Measurements from ENCODE around the gene CLIC5. TPM values are rescaled to one million over a fixed set of nuclear protein-coding genes. Genes with fewer than 3 reads are reported as not detected.

Gene CLIC5
- total RNA-seq, 1 donor from 2014 or later = not detected

DNA sequence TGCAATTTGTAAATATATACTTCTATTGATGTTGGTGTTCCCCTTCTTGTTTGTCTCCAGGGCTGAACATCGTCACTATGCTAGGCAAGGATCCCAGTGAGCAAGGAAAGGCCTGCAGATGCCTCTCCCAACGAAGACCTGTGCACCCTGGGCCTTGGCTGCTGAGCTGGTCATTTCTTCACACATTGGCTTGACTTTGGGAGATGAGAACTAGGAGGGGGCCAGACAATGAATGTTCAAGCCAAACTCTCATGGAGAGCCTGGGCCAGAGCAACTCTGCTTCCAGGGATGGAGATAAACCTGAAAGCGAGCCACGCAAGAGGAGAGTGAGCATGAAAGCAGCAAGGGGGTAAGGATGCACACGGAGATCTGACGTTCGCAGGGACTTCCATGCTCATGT lies 104.0 kb downstream of the CLIC5 start:
- Mint-ChIP-seq H3K4me3 (ENCODE audit: unreplicated experiment) (no peak overlapping the region), H3K27ac (ENCODE audit: unreplicated experiment) (no peak overlapping the region)

DNA sequence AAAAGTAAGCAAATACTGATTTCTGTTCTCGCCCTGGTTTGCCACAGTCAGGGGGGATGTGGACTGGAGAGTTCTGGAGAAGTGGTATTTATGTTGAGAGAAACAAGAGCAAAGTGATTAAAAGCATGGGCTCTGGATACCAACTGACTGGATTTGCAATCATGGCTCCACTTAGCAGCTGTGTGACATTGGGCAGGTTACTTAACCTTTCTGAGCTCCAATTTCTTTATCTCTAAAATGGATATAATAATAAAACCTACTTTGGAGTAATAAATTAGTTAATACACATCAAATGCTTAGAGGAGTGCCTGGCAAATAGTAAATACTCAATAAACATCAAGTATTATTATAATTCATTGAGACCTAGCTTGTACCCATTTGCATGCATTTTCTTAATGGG lies 111.7 kb downstream of the CLIC5 start:
- Mint-ChIP-seq H3K9me3 (ENCODE audit: unreplicated experiment) (peaks cover 11% of the 10 kb centered on the region), H3K27me3 (ENCODE audit: unreplicated experiment) (peaks cover 43% of the 10 kb centered on the region), H3K4me3 (ENCODE audit: unreplicated experiment) (no peak overlapping the region), H3K36me3 (ENCODE audit: unreplicated experiment) (peaks cover 3% of the 10 kb centered on the region), H3K27ac (ENCODE audit: unreplicated experiment) (no peak overlapping the region), H3K4me1 (ENCODE audit: unreplicated experiment) (peaks cover 10% of the 10 kb centered on the region)
- TF ChIP-seq, protein P1, sequence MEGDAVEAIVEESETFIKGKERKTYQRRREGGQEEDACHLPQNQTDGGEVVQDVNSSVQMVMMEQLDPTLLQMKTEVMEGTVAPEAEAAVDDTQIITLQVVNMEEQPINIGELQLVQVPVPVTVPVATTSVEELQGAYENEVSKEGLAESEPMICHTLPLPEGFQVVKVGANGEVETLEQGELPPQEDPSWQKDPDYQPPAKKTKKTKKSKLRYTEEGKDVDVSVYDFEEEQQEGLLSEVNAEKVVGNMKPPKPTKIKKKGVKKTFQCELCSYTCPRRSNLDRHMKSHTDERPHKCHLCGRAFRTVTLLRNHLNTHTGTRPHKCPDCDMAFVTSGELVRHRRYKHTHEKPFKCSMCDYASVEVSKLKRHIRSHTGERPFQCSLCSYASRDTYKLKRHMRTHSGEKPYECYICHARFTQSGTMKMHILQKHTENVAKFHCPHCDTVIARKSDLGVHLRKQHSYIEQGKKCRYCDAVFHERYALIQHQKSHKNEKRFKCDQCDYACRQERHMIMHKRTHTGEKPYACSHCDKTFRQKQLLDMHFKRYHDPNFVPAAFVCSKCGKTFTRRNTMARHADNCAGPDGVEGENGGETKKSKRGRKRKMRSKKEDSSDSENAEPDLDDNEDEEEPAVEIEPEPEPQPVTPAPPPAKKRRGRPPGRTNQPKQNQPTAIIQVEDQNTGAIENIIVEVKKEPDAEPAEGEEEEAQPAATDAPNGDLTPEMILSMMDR (IDR thresholded peaks at IDR 0.05) = no peak
- no peak for DNase-seq (ENCODE audit: extremely low spot score, unreplicated experiment)

More for the DNA sequence above, 104.0 kb downstream of the CLIC5 start:
- DNase-seq (ENCODE audit: extremely low spot score, unreplicated experiment) = no peak
- Mint-ChIP-seq H3K36me3 (ENCODE audit: unreplicated experiment) (peaks cover 4% of the 10 kb centered on the region), H3K9me3 (ENCODE audit: unreplicated experiment) (peaks cover 21% of the 10 kb centered on the region), H3K4me1 (ENCODE audit: unreplicated experiment) (no peaks in the 10 kb centered on the region), H3K27me3 (ENCODE audit: unreplicated experiment) (peaks cover 45% of the 10 kb centered on the region)
- TF ChIP-seq, protein P1 (IDR thresholded peaks at IDR 0.05) = no peak

DNA sequence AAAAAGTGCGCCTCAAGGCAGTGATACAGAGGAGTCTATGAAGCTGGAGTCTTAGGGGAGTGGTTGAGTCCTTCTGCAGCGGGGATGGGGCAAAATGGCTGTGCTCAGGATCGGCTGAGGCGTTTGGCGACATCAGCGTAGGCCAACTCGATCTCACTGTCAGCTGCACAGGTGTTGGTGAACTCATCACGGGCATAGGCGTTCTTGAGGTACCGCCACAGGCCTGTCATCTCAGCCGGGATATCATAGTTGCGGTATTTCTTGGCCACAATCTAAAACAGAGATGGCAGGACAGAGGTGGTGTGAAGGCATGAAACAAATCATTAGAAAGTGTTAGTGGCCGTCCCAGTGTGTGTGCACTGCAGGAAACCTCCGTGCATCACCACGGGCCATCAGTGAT lies 112.7 kb downstream of the CLIC5 start:
- Mint-ChIP-seq H3K9me3 (ENCODE audit: unreplicated experiment) (peaks cover 2% of the 10 kb centered on the region), H3K27me3 (ENCODE audit: unreplicated experiment) (peaks cover 37% of the 10 kb centered on the region), H3K4me1 (ENCODE audit: unreplicated experiment) (peaks cover 10% of the 10 kb centered on the region), H3K27ac (ENCODE audit: unreplicated experiment) (no peak overlapping the region), H3K36me3 (ENCODE audit: unreplicated experiment) (peaks cover 3% of the 10 kb centered on the region), H3K4me3 (ENCODE audit: unreplicated experiment) (no peak overlapping the region)
- no peak for DNase-seq (ENCODE audit: extremely low spot score, unreplicated experiment)
- TF ChIP-seq, protein P1 (IDR thresholded peaks at IDR 0.05) = no peak

DNA sequence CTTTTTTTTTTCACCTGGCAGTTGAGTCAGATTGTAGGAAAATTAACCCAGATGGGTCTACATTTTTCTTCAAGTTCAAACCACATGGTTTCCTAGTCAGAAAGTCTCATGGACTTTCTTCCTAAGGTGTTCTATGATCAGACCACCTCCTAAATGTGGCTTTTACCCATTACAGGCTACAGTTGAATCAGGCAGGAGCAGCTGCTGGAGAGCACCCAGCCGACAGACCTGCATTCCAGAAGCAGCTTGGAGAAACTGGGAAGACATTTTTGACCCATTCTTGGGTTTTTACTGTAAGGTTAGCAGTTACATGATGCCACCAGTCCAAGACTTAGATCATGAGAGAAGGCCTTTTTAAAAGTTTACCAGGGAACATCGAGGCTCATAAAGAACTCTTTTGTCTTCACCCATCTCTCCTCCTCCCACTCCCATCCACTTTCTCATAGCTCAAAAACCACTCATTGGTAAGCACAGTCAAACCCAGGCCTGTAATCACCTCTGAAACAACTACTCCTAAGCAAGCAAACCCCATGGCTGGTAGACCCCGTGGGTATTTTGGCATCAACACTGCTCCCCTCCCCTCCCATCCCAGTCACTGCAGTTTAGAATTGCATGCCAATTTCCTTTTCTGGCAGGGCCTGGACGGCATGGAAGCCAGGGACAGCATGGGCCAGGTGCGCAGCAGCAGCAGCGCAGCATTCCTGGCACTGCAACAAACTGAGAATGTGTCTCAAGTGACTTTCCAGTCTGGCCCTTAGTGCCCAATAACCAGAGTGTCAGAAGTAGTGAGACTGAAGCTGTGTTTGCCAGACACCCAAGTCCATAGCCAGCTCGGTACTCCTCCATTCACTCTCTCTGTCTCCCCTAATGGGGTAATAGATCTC lies 113.7 kb downstream of the CLIC5 start:
- Mint-ChIP-seq H3K4me3 (ENCODE audit: unreplicated experiment) (no peak overlapping the region), H3K27me3 (ENCODE audit: unreplicated experiment) (peaks cover 30% of the 10 kb centered on the region), H3K27ac (ENCODE audit: unreplicated experiment) (no peak overlapping the region), H3K4me1 (ENCODE audit: unreplicated experiment) (peaks cover 20% of the 10 kb centered on the region), H3K9me3 (ENCODE audit: unreplicated experiment) (no peaks in the 10 kb centered on the region), H3K36me3 (ENCODE audit: unreplicated experiment) (peaks cover 2% of the 10 kb centered on the region)
- TF ChIP-seq, protein P1 (IDR thresholded peaks at IDR 0.05) = no peak
- DNase-seq (ENCODE audit: extremely low spot score, unreplicated experiment) = no peak
